Measurements from ENCODE around the gene SPRED1.
A peak's percentile ranks its signal among the peaks of the same experiment; 100 is the strongest.
"Not testable (repeated sequence)": the region's sequence is repeated elsewhere in the genome, so short reads cannot be mapped to it uniquely, and the experiment has no call there.

The SPRED1 gene

DNA sequence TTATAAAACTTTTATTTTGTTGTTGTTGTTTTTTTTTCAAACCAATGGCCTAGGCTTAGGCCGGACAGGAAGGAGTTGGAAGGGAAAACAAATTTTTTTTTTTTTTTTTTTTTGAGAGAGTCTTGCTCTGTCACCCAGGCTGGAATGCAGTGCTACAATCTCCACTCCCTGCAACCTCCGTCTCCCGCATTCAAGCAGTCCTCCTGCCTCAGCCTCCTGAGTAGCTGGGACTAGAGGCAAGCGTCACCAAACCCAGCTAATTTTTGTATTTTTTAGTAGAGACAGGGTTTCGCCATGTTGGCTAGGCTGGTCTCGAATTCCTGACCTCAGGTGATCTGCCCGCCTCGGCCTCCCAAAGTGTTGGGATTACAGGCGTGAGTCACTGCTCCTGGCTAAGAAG, 15.6 kb upstream of the SPRED1 start:
- not testable (repeated sequence) for FAIRE-seq

DNA sequence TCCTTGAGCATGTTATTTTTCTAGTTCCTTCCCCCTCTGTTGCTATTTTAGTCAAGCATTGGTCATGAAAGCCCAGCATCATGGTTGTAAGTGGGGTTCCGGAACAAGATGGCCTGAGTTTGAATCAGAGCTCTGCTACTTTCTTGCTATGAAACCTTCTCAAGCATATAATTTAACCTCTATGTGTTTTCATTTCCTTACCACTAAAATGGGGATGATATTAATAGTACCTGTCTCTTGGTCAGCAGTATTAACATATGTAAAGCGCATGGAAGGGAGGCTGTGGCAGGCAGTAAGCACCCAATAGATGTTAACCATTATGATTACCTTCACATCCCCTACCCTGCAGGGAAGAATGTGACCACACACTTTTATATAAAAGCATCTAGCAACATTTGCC, 14.3 kb upstream of the SPRED1 start:
- FAIRE-seq: no peak

DNA sequence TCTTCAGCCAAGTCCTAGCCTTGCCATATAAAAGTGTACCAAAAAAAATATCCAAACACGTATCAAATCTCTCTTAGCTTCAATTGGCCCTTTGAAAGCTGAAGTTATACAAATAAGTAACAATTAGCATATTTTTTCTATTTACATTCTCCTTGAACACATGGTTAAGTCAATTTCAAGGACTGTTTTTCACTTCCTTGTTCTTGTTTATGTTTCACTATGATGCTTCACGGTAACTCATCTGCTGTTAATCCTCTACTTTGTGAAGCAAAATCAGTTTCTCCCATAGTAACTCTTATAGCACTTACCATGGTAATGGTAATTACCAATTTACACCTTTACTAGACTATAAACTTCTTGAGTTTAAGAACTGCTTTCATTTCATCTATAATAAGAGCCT, 10.6 kb upstream of the SPRED1 start:
- FAIRE-seq: no peak

GRCh38 chr15:38243278-38244055, 9.2 kb upstream of the SPRED1 start:
- FAIRE-seq: no peak

DNA sequence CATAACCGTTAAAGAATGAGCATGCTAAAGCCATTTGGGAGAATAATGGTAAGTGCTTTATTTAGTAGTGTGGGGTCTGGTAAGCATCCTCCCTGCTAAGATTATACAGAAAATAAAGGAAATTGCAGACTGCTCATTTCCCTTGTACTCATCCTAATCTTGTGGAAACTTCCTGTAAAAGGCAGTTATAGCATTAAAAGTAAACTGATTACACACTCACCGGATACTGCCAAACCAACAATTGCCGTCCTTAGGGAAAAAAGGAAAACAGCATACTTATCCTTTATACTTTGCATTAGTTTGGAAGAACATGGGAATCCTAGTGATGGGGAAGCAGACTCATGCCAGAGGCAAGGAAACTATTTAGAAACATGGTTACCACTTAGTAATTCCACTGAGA, 5.3 kb upstream of the SPRED1 start:
- FAIRE-seq: no peak

GRCh38 chr15:38253351-38253781, 730 bp downstream of the SPRED1 start:
- FAIRE-seq: peak; percentile 67

- peak; percentile 75 for FAIRE-seq
These were observed 1.6 kb downstream of the SPRED1 start for GRCh38 chr15:38254051-38254883.

GRCh38 chr15:38255690-38256089, 3.1 kb downstream of the SPRED1 start:
- FAIRE-seq: no peak

DNA sequence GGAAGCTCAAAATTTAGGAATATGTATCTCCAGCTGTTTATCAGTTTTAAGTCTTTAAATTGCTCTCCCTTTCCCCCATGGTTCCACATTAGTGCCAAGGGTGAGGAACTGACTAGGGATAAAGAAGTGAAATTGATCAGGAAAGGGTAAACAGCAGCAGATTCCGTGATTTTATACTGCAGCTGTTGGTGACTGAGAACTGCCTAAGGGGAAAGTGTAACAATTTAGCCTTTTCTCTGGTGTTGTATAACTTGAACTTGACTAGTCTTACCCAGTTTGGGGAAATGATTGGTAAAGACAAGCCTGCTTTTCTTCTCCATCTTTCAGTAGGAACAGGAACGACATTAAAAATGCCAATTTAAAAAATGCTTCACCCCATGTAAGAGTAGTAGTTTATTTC, 5.0 kb downstream of the SPRED1 start:
- no peak for FAIRE-seq

DNA sequence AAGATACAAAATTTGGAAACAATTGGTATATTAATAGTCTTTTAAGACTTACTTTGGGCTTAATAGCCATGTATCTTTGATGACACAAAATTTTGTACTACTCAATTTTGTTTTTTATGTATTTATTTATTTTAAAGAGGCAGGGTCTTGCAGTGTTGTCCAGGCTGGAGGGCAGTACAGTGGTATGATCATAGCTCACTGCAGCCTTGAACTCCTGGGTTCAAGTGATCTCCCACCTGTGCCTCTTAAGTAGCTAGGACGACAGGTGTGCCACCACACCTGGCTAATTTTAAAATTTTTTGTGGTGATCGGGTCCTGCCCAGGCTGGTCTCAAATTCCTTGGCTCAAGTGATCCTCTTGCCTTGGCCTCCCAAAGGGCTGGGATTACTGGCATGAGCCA, 6.5 kb downstream of the SPRED1 start:
- no peak for FAIRE-seq

GRCh38 chr15:38260077-38260476, 7.4 kb downstream of the SPRED1 start:
- no peak for FAIRE-seq

DNA sequence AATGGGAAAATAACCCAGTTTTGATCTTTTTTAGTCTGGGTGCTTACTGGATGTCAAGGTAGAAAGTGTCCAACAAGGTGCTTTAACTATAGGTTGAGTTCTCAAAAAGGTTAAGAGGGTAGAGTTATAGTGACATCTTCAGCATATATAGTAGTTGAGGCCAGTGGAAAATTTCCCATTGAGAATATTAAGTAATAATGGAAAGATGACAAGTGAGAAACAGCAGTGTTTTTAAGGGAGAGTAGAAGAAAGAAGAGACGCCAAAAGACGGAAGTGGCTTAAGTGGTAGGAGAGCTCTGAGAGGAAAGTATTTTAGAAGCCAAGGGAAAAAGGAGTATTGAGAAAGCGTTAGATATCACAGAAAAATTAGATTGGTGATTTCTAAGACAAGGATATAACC, 10.6 kb downstream of the SPRED1 start:
- FAIRE-seq: no peak

GRCh38 chr15:38263996-38264395, 11.4 kb downstream of the SPRED1 start:
- FAIRE-seq: no peak

GRCh38 chr15:38266247-38266986, 13.8 kb downstream of the SPRED1 start:
- FAIRE-seq: no peak

- no peak for FAIRE-seq
These were observed 14.9 kb downstream of the SPRED1 start for GRCh38 chr15:38267421-38268022.

DNA sequence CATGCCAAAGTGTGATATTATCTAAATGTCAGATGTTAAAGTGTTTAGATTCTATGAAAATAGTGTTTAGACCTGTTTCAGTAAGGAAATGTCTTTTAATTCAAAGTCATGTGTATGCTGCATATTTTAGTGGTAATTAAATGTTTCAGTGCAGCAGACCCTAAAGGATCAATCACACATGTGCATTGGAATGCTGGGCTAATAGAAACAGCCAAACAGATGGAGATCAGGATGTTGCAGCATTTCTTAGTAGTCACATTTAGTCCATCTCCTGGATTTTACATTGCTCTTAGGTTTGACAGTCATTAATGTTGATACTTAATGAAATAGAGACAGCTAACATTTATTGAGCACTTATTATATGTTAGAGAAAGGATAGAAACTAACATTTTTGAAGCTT, 18.5 kb downstream of the SPRED1 start:
- FAIRE-seq: no peak

GRCh38 chr15:38271895-38272294, 19.3 kb downstream of the SPRED1 start:
- no peak for FAIRE-seq

DNA sequence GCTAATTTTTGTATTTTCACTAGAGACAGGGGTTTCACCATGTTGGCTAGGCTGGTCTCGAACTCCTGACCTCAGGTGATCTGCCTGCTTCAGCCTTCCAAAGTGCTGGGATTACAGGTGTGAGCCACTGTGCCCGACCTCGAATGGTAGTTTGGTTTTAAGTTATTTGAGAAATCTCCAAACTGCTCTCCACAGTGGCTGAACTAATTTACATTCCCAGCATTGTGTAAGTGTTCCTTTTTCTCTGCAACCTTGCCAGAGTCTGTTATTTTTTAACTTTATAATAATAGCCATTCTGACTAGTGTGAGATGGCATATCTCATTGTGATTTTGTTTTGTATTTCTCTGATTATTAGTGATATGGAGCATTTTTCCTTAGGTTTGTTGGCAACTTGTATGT, 19.8 kb downstream of the SPRED1 start:
- not testable (repeated sequence) for FAIRE-seq

- FAIRE-seq: no peak
These were observed 21.5 kb downstream of the SPRED1 start for GRCh38 chr15:38274135-38274534.

- FAIRE-seq: no peak
These were observed 23.3 kb downstream of the SPRED1 start for GRCh38 chr15:38275959-38276358.

- FAIRE-seq: not testable (repeated sequence)
These were observed 24.6 kb downstream of the SPRED1 start for GRCh38 chr15:38277281-38277680.

GRCh38 chr15:38281031-38281430, 28.4 kb downstream of the SPRED1 start:
- FAIRE-seq: no peak

DNA sequence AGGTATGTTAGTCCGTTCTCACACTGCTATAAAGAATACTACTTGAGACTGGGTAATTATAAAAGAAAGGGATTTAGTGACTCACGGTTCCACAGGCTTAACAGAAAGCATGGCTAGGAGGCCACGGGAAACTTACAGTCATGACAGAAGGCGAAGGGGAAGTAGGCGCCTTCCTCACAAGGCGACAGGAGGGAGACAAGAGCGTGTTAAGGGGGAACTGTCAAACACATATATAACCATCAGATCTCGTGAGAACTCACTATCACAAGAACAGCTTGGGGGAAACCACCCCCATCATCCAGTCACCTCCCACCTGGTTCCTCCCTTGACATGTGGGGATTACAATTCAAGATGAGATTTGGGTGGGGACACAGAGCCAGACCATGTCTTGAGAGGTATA, 30.4 kb downstream of the SPRED1 start:
- no peak for FAIRE-seq
